ENCODE data around the gene FNDC3B. TPM values are rescaled to one million over a fixed set of nuclear protein-coding genes. Genes with fewer than 3 reads are reported as not detected.
A peak's percentile ranks its signal among the peaks of the same experiment; 100 is the strongest.

FNDC3B gene
- total RNA-seq, 2 donors from 2014 or later, result 80.6 to 107 TPM

GRCh38 chr3:172307141-172307560 lies 267.8 kb downstream of the FNDC3B start:
- peaks cover 92% of the 10 kb centered on the region for H3K36me3 ChIP-seq (ENCODE audit: control insufficient read depth, insufficient read depth, low read length)
- Mint-ChIP-seq H3K4me3 (no peak overlapping the region), H3K27me3 (ENCODE audit: insufficient read depth) (no peaks in the 10 kb centered on the region), H3K36me3 (ENCODE audit: low read depth) (peaks cover 63% of the 10 kb centered on the region), H3K4me1 (peaks cover 24% of the 10 kb centered on the region), H3K9me3 (no peaks in the 10 kb centered on the region), H3K27ac (peak overlapping the region; percentile 71)
- no peaks in the 10 kb centered on the region for H3K27me3 ChIP-seq (ENCODE audit: control insufficient read depth, insufficient read depth, low read length, poor library complexity, severe bottlenecking)
- no peak for DNase-seq
- peaks cover 16% of the 10 kb centered on the region for H3K4me1 ChIP-seq (ENCODE audit: control insufficient read depth, insufficient read depth, low read length)
- WGBS, 2 experiments (ENCODE audit: insufficient coverage in 1 of 2, insufficient read length in 1 of 2), result 90 to 95% methylated on average over 2 to 5 of the region's 5 CpGs
- H3K4me3 ChIP-seq (ENCODE audit: low read length), result no peak overlapping the region
- no peaks in the 10 kb centered on the region for H3K9me3 ChIP-seq (ENCODE audit: control insufficient read depth, low read length)
- no peak overlapping the region for H3K9ac ChIP-seq (ENCODE audit: extremely low read depth, low read length, poor library complexity, severe bottlenecking)
- TF ChIP-seq, protein P1, sequence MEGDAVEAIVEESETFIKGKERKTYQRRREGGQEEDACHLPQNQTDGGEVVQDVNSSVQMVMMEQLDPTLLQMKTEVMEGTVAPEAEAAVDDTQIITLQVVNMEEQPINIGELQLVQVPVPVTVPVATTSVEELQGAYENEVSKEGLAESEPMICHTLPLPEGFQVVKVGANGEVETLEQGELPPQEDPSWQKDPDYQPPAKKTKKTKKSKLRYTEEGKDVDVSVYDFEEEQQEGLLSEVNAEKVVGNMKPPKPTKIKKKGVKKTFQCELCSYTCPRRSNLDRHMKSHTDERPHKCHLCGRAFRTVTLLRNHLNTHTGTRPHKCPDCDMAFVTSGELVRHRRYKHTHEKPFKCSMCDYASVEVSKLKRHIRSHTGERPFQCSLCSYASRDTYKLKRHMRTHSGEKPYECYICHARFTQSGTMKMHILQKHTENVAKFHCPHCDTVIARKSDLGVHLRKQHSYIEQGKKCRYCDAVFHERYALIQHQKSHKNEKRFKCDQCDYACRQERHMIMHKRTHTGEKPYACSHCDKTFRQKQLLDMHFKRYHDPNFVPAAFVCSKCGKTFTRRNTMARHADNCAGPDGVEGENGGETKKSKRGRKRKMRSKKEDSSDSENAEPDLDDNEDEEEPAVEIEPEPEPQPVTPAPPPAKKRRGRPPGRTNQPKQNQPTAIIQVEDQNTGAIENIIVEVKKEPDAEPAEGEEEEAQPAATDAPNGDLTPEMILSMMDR (conservative IDR thresholded peaks at IDR 0.05), result no peak
- H3K27ac ChIP-seq (ENCODE audit: low read depth, low read length), result no peak overlapping the region

GRCh38 chr3:172309059-172309458 lies 269.7 kb downstream of the FNDC3B start:
- peaks cover 95% of the 10 kb centered on the region for H3K36me3 ChIP-seq (ENCODE audit: control insufficient read depth, insufficient read depth, low read length)
- peaks cover 74% of the 10 kb centered on the region for H3K36me3 Mint-ChIP-seq (ENCODE audit: low read depth)

GRCh38 chr3:172309741-172310427 lies 270.5 kb downstream of the FNDC3B start:
- no peak overlapping the region for H3K4me3 Mint-ChIP-seq
- peak overlapping the region; percentile 2 for H3K27ac Mint-ChIP-seq
- H3K27me3 ChIP-seq (ENCODE audit: control insufficient read depth, insufficient read depth, low read length, poor library complexity, severe bottlenecking), result no peaks in the 10 kb centered on the region
- H3K36me3 ChIP-seq (ENCODE audit: control insufficient read depth, insufficient read depth, low read length), result peaks cover 95% of the 10 kb centered on the region
- no peak overlapping the region for H3K27ac ChIP-seq (ENCODE audit: low read depth, low read length)
- H3K4me3 ChIP-seq (ENCODE audit: low read length), result no peak overlapping the region
- peaks cover 78% of the 10 kb centered on the region for H3K36me3 Mint-ChIP-seq (ENCODE audit: low read depth)
- peaks cover 16% of the 10 kb centered on the region for H3K4me1 ChIP-seq (ENCODE audit: control insufficient read depth, insufficient read depth, low read length)
- no peaks in the 10 kb centered on the region for H3K9me3 ChIP-seq (ENCODE audit: control insufficient read depth, low read length)
- 91 to 95% methylated on average over 5 to 7 of the region's 7 CpGs for WGBS, 2 experiments (ENCODE audit: insufficient coverage in 1 of 2, insufficient read length in 1 of 2)
- TF ChIP-seq, protein P1 (conservative IDR thresholded peaks at IDR 0.05), result no peak
- no peaks in the 10 kb centered on the region for H3K27me3 Mint-ChIP-seq (ENCODE audit: insufficient read depth)
- peaks cover 26% of the 10 kb centered on the region for H3K4me1 Mint-ChIP-seq
- DNase-seq, result no peak
- H3K9ac ChIP-seq (ENCODE audit: extremely low read depth, low read length, poor library complexity, severe bottlenecking), result no peak overlapping the region
- H3K9me3 Mint-ChIP-seq, result no peaks in the 10 kb centered on the region

More at GRCh38 chr3:172309059-172309458, 269.7 kb downstream of the FNDC3B start:
- H3K4me1 ChIP-seq (ENCODE audit: control insufficient read depth, insufficient read depth, low read length), result peaks cover 16% of the 10 kb centered on the region
- 57% methylated on average over 3 of the region's 3 CpGs; no CpG with 5 or more reads in 1 of the 2 experiments for WGBS, 2 experiments (ENCODE audit: insufficient coverage in 1 of 2, insufficient read length in 1 of 2)
- H3K4me3 ChIP-seq (ENCODE audit: low read length), result no peak overlapping the region
- H3K4me1 Mint-ChIP-seq, result peaks cover 24% of the 10 kb centered on the region
- TF ChIP-seq, protein P1 (conservative IDR thresholded peaks at IDR 0.05), result no peak
- H3K9me3 Mint-ChIP-seq, result no peaks in the 10 kb centered on the region
- DNase-seq, result no peak
- H3K27ac ChIP-seq (ENCODE audit: low read depth, low read length), result no peak overlapping the region
- H3K9me3 ChIP-seq (ENCODE audit: control insufficient read depth, low read length), result no peaks in the 10 kb centered on the region
- no peaks in the 10 kb centered on the region for H3K27me3 Mint-ChIP-seq (ENCODE audit: insufficient read depth)
- H3K27ac Mint-ChIP-seq, result peak overlapping the region; percentile 59
- H3K27me3 ChIP-seq (ENCODE audit: control insufficient read depth, insufficient read depth, low read length, poor library complexity, severe bottlenecking), result no peaks in the 10 kb centered on the region
- H3K9ac ChIP-seq (ENCODE audit: extremely low read depth, low read length, poor library complexity, severe bottlenecking), result no peak overlapping the region
- no peak overlapping the region for H3K4me3 Mint-ChIP-seq

Data from endodermal cell (in vitro differentiated cells).